Endothelial cell of umbilical vein (primary cell): Measurements from ENCODE around the gene RABGGTB.

Source experiments
- EZH2 ChIP-seq: IDR thresholded peaks from 2 replicates; pipeline ENCODE4 v1.6.1; 2012; ENCODE audit warnings: borderline replicate concordance, low read depth, mild to moderate bottlenecking, moderate library complexity, low read length, inconsistent platforms; ENCODE audit not compliant: severe bottlenecking
- MYC ChIP-seq: IDR thresholded peaks from one replicate; pipeline ENCODE4 v1.6.1; 2011; ENCODE audit warnings: mild to moderate bottlenecking, low read depth, low read length
- POLR2A ChIP-seq: IDR thresholded peaks from 2 replicates; pipeline ENCODE4 v1.6.1; 2012; ENCODE audit warnings: low read depth, mild to moderate bottlenecking, control low read depth, low read length
- POLR2AphosphoS5 ChIP-seq: IDR thresholded peaks from 2 replicates; pipeline ENCODE4 v1.6.1; 2012; ENCODE audit warnings: low read depth, mild to moderate bottlenecking, control low read depth, low read length, moderate library complexity; ENCODE audit not compliant: insufficient read depth
- TF ChIP-seq, protein P1 (sequence below), 2 donors: IDR thresholded peaks; 1 replicate in 1 of 2; 2 replicates in 1 of 2; pipeline ENCODE4 v1.5.1; 2011; ENCODE audit warnings: low read length in 2 of 2, mild to moderate bottlenecking in 2 of 2, moderate library complexity in 2 of 2, control low read depth in 1 of 2, inconsistent platforms in 1 of 2, low read depth in 1 of 2; ENCODE audit not compliant: insufficient read depth in 1 of 2; ENCODE audit errors: extremely low read depth in 1 of 2

DNA sequence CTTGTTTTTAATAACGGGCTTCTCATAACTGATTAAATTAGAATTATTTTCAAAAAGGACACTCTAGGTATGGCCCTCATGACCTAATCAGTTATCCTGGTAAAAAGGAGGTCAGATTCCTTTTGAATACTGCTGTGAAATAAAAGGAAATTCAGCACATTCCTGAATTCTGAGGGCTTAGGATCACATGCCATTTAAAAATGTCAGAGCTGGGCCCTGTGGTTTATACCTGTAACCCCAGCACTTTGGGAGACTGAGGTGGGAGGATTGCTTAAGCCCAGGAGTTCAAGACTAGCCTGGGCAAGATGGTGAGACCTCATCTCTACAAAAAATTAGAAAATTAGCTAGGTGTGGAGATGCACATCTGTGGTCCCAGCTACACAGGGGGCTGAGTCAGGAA, 18.0 kb upstream of the RABGGTB start:
- TF ChIP-seq, protein P1, sequence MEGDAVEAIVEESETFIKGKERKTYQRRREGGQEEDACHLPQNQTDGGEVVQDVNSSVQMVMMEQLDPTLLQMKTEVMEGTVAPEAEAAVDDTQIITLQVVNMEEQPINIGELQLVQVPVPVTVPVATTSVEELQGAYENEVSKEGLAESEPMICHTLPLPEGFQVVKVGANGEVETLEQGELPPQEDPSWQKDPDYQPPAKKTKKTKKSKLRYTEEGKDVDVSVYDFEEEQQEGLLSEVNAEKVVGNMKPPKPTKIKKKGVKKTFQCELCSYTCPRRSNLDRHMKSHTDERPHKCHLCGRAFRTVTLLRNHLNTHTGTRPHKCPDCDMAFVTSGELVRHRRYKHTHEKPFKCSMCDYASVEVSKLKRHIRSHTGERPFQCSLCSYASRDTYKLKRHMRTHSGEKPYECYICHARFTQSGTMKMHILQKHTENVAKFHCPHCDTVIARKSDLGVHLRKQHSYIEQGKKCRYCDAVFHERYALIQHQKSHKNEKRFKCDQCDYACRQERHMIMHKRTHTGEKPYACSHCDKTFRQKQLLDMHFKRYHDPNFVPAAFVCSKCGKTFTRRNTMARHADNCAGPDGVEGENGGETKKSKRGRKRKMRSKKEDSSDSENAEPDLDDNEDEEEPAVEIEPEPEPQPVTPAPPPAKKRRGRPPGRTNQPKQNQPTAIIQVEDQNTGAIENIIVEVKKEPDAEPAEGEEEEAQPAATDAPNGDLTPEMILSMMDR (IDR thresholded peaks at IDR 0.05; ENCODE audit: extremely low read depth in 1 of 2, insufficient read depth in 1 of 2, low read depth in 1 of 2, low read length in 2 of 2): no peak
- TF ChIP-seq EZH2: no peak
- TF ChIP-seq MYC: no peak
- no peak for TF ChIP-seq POLR2AphosphoS5
- TF ChIP-seq POLR2A: no peak
